Left lung (tissue), 10 donors: ENCODE results near the gene PAX7. TPM values are rescaled to one million over a fixed set of nuclear protein-coding genes. Genes with fewer than 3 reads are reported as not detected.

Experiments
- ATAC-seq: fragments of 200-7000 bp; cut with Tn5 transposase; one replicate; pipeline ENCODE4 v1.9.1; 2020; ENCODE audit warnings: moderate library complexity
- DNase-seq, 4 donors: peaks; one replicate each; pipeline ENCODE4 v3.0.0-alpha.2; 2013 to 2020
- H3K27ac ChIP-seq, 2 donors: fragments of 200-600 bp; sonication (generic) in 1 of 2; one replicate each; pipeline versions ENCODE4 v1.5.0 to v1.8.0; 2020 to 2021
- H3K27me3 ChIP-seq, 2 donors: fragments of 200-600 bp; sonication (generic) in 1 of 2; one replicate each; pipeline versions ENCODE4 v1.5.0 to v1.8.0; 2020 to 2021
- H3K36me3 ChIP-seq, 2 donors: fragments of 200-600 bp; sonication (generic) in 1 of 2; one replicate each; pipeline versions ENCODE4 v1.5.0 to v1.8.0; 2020 to 2021
- H3K4me1 ChIP-seq, 2 donors: fragments of 200-600 bp; one replicate each; pipeline ENCODE4 v1.8.0; 2021
- H3K4me3 ChIP-seq, 2 donors: fragments of 200-600 bp; sonication (generic) in 1 of 2; one replicate each; pipeline versions ENCODE4 v1.5.0 to v1.8.0; 2020 to 2021; ENCODE audit warnings: mild to moderate bottlenecking in 1 of 2
- H3K9me3 ChIP-seq, 2 donors: fragments of 200-600 bp; sonication (generic) in 1 of 2; one replicate each; pipeline versions ENCODE4 v1.5.0 to v1.8.0; 2020 to 2021
- intact Hi-C, 2 donors: fragments of 100-400 bp; cut with DNase I; formaldehyde crosslinking; loops; one replicate each; pipeline versions ENCODE4 v1.11.2 to v1.14.2; 2022
- polyA plus RNA-seq, 6 donors: library from polyadenylated mRNA; unstranded; fragments of 120-200 nt; gene quantifications; one replicate each; pipeline ENCODE4 v1.2.1, GENCODE V29; 2013; ENCODE audit not compliant: insufficient read length in 6 of 6
- total RNA-seq, 2 donors: library from RNA; stranded (reverse); fragmentation: NEBNext Ultra II Directional; extraction: Animal tissue kit (Norgen Biotek cat#: 25700); gene quantifications; one replicate each; pipeline ENCODE4 v1.2.1, GENCODE V29; 2021
- TF ChIP-seq, protein P1 (sequence below), 2 donors: fragments of 200-600 bp; sonication (generic) in 1 of 2; IDR thresholded peaks; one replicate each; pipeline versions ENCODE4 v1.5.0 to v1.8.0; 2021; ENCODE audit warnings: antibody characterized with exemption in 2 of 2
- donor health status: DM: no; HTN: yes; CAD: no.
- donor health status: DM: no; HTN: no; CAD: no.

PAX7 gene
- total and polyA plus RNA-seq, 8 donors, result 0.03 TPM; not detected in 7

DNA sequence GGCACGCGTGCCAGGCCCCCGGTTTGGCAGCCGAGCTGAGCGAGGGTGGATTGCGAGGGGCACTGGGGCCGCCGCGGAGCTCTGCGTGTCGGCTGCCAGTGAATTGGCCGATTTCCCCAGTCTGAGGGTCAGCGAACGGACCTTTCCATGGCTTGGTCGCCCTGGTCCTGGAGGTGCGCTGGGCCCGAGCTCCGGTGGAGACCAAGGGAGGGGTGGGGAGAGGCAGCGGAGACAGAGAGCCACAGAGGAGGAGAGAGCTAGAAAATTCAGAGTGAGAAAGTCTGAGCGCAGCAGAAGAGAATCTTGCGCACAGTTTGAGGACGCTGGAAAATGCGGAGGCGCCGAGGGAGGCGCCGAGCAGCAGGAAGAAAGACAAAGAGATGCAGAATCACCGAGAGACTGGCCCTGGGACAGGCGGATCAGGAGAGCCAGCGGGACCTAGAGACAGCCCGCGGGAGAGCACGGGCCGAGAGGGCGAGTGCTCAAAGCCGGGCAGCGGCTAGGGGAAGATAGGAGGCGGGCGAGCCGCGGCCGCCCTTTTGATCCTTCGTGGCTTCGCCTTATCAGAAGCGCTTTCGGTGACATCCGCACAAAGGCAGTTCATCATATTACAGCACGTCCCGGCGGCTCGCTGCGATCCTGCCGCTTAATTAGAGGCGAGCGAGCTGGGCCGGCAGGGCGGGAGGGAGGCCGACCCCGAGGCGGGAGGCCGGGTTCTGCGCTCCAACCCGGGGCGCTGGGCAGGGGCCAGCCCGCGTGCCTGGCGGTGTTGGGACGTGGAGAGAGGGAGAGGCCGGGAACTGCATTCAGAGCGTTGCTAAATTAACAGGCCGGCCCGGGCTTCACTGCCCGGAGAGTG is 12.7 kb downstream of the PAX7 start:
- TF ChIP-seq, protein P1, sequence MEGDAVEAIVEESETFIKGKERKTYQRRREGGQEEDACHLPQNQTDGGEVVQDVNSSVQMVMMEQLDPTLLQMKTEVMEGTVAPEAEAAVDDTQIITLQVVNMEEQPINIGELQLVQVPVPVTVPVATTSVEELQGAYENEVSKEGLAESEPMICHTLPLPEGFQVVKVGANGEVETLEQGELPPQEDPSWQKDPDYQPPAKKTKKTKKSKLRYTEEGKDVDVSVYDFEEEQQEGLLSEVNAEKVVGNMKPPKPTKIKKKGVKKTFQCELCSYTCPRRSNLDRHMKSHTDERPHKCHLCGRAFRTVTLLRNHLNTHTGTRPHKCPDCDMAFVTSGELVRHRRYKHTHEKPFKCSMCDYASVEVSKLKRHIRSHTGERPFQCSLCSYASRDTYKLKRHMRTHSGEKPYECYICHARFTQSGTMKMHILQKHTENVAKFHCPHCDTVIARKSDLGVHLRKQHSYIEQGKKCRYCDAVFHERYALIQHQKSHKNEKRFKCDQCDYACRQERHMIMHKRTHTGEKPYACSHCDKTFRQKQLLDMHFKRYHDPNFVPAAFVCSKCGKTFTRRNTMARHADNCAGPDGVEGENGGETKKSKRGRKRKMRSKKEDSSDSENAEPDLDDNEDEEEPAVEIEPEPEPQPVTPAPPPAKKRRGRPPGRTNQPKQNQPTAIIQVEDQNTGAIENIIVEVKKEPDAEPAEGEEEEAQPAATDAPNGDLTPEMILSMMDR (IDR thresholded peaks at IDR 0.05), result no peak
- Histone ChIP-seq H3K27me3 (peaks cover 97 to 100% of the 10 kb centered on the region in 2 donors), H3K4me3 (no peak overlapping the region), H3K27ac (no peak overlapping the region), H3K36me3 (no peaks in the 10 kb centered on the region), H3K9me3 (no peaks in the 10 kb centered on the region), H3K4me1 (peaks cover 0 to 2% of the 10 kb centered on the region in 2 donors)
- intact Hi-C loops, result no loop called here
- ATAC-seq, result no peak
- DNase-seq, result no peak

DNA sequence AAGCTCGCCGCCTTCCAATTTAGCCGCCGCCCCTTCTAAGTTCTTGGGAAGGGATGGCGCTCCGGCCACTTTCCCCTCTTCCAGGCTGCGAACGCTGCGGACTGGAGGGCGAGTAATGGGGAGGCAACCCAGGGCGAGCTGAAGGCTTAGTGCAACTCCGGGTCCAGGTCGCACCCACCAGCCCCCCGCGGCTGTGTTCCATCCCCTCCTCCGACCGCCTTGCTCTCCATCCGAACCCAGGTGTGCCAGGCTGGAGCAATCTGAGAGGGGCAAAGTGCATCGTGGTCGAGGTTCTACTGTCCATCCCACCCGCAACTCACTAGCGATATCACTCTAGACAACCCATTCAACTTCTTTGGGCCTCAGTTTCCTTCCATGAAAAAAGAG is 13.4 kb downstream of the PAX7 start:
- Histone ChIP-seq H3K36me3 (no peaks in the 10 kb centered on the region), H3K27ac (no peak overlapping the region), H3K9me3 (no peaks in the 10 kb centered on the region), H3K27me3 (peaks cover 97 to 100% of the 10 kb centered on the region in 2 donors), H3K4me1 (peaks cover 0 to 2% of the 10 kb centered on the region in 2 donors), H3K4me3 (no peak overlapping the region)
- DNase-seq (no peak), ATAC-seq (no peak)
- intact Hi-C loops, result no loop called here
- TF ChIP-seq, protein P1 (IDR thresholded peaks at IDR 0.05), result no peak

DNA sequence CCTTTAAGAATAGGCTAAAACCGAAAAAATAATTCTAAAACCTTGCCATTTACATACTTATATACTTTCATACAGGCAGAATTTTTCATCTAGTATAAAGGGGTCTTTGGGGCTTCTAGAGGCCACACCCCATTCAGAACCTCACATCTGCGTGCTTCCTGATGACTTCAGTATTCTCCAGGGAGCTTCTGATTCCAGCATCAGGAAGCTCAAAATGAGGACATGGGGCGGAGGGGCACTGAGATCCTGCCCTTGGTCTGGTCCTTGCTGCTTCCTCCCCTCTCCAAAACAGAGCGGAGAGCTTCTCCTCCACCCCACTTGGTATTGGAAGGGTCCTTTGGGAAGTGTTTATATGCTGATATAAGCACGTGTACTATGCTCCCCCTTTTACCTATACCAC is 13.8 kb downstream of the PAX7 start:
- TF ChIP-seq, protein P1 (IDR thresholded peaks at IDR 0.05), result no peak
- H3K9me3 ChIP-seq, result no peaks in the 10 kb centered on the region
- DNase-seq (no peak), ATAC-seq (no peak)
- no peaks in the 10 kb centered on the region for H3K36me3 ChIP-seq
- no peak overlapping the region for H3K27ac ChIP-seq
- H3K27me3 ChIP-seq, result peaks cover 95 to 100% of the 10 kb centered on the region in 2 donors
- H3K4me1 ChIP-seq, result peaks cover 0 to 2% of the 10 kb centered on the region in 2 donors
- H3K4me3 ChIP-seq, result no peak overlapping the region
- intact Hi-C loops, result no loop called here

DNA sequence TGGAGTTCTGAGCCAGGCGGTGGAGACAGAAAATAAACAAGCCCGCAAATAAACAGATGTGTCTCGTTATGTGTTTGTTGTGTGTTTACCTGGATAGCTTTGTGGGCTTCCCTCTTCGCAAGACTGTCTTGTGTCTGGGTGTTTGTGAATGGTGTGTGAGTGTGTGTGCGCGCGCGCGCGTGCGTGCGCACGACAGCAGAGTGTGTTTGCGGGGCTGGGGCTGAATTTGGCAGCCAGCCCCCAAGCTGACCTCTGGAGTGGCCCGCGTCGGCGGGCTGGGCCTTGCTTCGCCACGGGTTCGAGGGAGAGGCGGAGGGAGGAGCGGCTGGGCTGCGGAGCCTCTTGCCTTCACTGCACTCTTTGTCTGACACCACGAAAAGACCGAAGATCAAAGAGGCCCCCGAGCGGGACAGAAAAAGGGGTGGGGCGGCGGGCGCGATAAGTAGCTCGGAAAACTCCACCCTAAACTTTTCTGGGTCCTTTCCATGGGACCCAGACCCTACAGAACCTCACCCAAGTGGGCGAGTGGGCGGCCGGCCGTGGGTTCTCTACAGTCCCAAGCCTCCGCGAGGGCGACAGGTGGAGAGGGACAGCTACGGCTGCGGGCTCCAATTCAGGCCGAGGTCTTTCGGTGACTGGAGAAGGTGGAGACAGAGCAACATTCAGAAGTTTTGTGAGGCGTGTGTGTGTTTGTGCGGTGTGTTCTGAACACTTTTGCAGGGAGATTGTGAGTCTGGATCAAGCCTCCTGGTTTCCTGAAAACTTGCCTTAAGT is 14.5 kb downstream of the PAX7 start:
- TF ChIP-seq, protein P1 (IDR thresholded peaks at IDR 0.05), result no peak
- no peak overlapping the region for H3K27ac ChIP-seq
- H3K4me3 ChIP-seq, result no peak overlapping the region
- H3K36me3 ChIP-seq, result no peaks in the 10 kb centered on the region
- peaks cover 0 to 2% of the 10 kb centered on the region in 2 donors for H3K4me1 ChIP-seq
- ATAC-seq (peak; percentile 6), DNase-seq (no peak)
- peaks cover 93 to 100% of the 10 kb centered on the region in 2 donors for H3K27me3 ChIP-seq
- intact Hi-C loops, result no loop called here
- no peaks in the 10 kb centered on the region for H3K9me3 ChIP-seq

DNA sequence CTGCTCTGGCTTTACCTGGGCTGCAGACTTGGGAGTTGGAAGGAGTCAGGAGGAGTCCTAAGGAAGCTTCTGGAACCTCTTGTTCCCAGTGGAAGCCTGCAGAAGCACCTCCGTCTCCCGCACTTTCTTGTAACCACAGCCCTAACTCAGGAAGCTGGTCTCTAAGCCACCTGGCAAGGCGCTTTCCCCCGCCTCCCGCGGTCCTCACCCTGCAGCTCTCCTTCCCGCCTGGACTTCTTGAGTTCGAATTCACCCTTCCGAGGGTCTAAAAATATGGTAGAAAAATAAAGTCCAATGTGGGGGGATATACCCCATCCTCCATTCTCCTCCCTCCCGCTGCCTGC is 15.1 kb downstream of the PAX7 start:
- Histone ChIP-seq H3K4me3 (no peak overlapping the region), H3K27ac (no peak overlapping the region), H3K9me3 (no peaks in the 10 kb centered on the region), H3K36me3 (no peaks in the 10 kb centered on the region), H3K27me3 (peaks cover 93 to 100% of the 10 kb centered on the region in 2 donors), H3K4me1 (peaks cover 0 to 2% of the 10 kb centered on the region in 2 donors)
- TF ChIP-seq, protein P1 (IDR thresholded peaks at IDR 0.05), result no peak
- ATAC-seq, result peak; percentile 17
- DNase-seq, result no peak
- intact Hi-C loops, result no loop called here
